Body of pancreas (tissue), 4 donors: ENCODE results near the gene S100B. TPM values are rescaled to one million over a fixed set of nuclear protein-coding genes. Genes with fewer than 3 reads are reported as not detected.

Source experiments
- ATAC-seq: fragments of 150-250 bp; one replicate; pipeline ENCODE4 v1.9.1; 2016
- DNase-seq, 4 donors: peaks; one replicate each; pipeline ENCODE4 v3.0.0-alpha.2; 2019
- H3K27ac ChIP-seq, 4 donors: fragments of 200-600 bp; sonication (generic); 1 replicate in 3 of 4; 2 replicates in 1 of 4; pipeline versions ENCODE4 v1.5.1 to v1.6.1; 2016 to 2019; ENCODE audit warnings: mild to moderate bottlenecking in 1 of 4, mixed read lengths in 1 of 4, moderate library complexity in 1 of 4
- H3K27me3 ChIP-seq, 2 donors: fragments of 200-600 bp; sonication (generic); one replicate each; pipeline ENCODE4 v1.6.0; 2016; ENCODE audit warnings: mild to moderate bottlenecking in 1 of 2
- H3K36me3 ChIP-seq, 2 donors: fragments of 200-600 bp; sonication (generic); replicated peaks in 1 of 2; 2 replicates each; pipeline ENCODE4 v1.5.1; 2016; ENCODE audit warnings: low read depth in 2 of 2; ENCODE audit not compliant: insufficient read depth in 1 of 2
- H3K4me1 ChIP-seq: fragments of 200-600 bp; sonication (generic); one replicate; pipeline ENCODE4 v1.6.0; 2016
- H3K4me3 ChIP-seq, 2 donors: fragments of 200-600 bp; sonication (generic); 1 replicate in 1 of 2; 2 replicates in 1 of 2; pipeline ENCODE4 v1.5.1; 2016 to 2019
- H3K9me3 ChIP-seq, 3 donors: fragments of 200-600 bp; sonication (generic); 1 replicate in 2 of 3; 2 replicates in 1 of 3; pipeline ENCODE4 v1.5.1; 2016
- CTCF ChIP-seq, 7 experiments: fragments of 450-650 bp in 4 of 7; fragments of 200-600 bp in 3 of 7; sonication (generic) in 3 of 7; IDR thresholded peaks; one replicate each; pipeline ENCODE4 v1.5.1; 2016 to 2019; ENCODE audit warnings: antibody characterized with exemption in 7 of 7
- POLR2A ChIP-seq, 3 donors: fragments of 450-650 bp; IDR thresholded peaks; one replicate each; pipeline ENCODE4 v1.6.1; 2016; ENCODE audit warnings: antibody characterized with exemption in 3 of 3, mild to moderate bottlenecking in 2 of 3
- WGBS, 2 donors: methylation state at CpG; one replicate each; pipeline ENCODE4 v1.1.5; 2017; 5-methylcytosine and 5-hydroxymethylcytosine counted together
- intact Hi-C: fragments of 100-400 bp; cut with DNase I; formaldehyde crosslinking; loops from one replicate; pipeline ENCODE4 v1.15.1; 2023
- total RNA-seq, 2 donors: library from RNA; depleted of rRNA; stranded (reverse); fragments of >200 nt; gene quantifications; one replicate each; pipeline ENCODE4 v1.1.0, GENCODE V29; 2016

S100B gene
- total RNA-seq, 2 donors from 2014 or later: 2.6 to 33.9 TPM

GRCh38 chr21:46616656-46617055, 11.8 kb upstream of the S100B start:
- no peak overlapping the region for H3K4me3 ChIP-seq
- ATAC-seq: no peak
- peaks cover 7% of the 10 kb centered on the region for H3K4me1 ChIP-seq
- no peak for TF ChIP-seq CTCF (IDR thresholded peaks at IDR 0.05)
- no peak for TF ChIP-seq POLR2A (IDR thresholded peaks at IDR 0.05)
- H3K36me3 ChIP-seq: no peaks in the 10 kb centered on the region
- 95 to 100% methylated on average over 1 of the region's 1 CpG for WGBS, 2 donors
- no peaks in the 10 kb centered on the region for H3K9me3 ChIP-seq
- H3K27me3 ChIP-seq: no peaks in the 10 kb centered on the region
- H3K27ac ChIP-seq: no peak overlapping the region
- intact Hi-C loops: no loop called here
- no peak for DNase-seq

GRCh38 chr21:46616050-46616449, 11.2 kb upstream of the S100B start:
- Histone ChIP-seq H3K36me3 (no peaks in the 10 kb centered on the region), H3K9me3 (no peaks in the 10 kb centered on the region), H3K4me1 (peaks cover under 1% of the 10 kb centered on the region), H3K27me3 (no peaks in the 10 kb centered on the region), H3K27ac (no peak overlapping the region), H3K4me3 (no peak overlapping the region)
- 89 to 97% methylated on average over 2 of the region's 2 CpGs for WGBS, 2 donors
- ATAC-seq (no peak), DNase-seq (no peak)
- intact Hi-C loops: no loop called here
- TF ChIP-seq CTCF (IDR thresholded peaks at IDR 0.05) (no peak), POLR2A (IDR thresholded peaks at IDR 0.05) (no peak)

- Histone ChIP-seq H3K4me3 (no peak overlapping the region), H3K27me3 (no peaks in the 10 kb centered on the region), H3K27ac (no peak overlapping the region), H3K36me3 (no peaks in the 10 kb centered on the region), H3K9me3 (peaks cover 0 to 7% (median 0%) of the 10 kb centered on the region in 3 donors), H3K4me1 (no peaks in the 10 kb centered on the region)
- TF ChIP-seq POLR2A (IDR thresholded peaks at IDR 0.05): no peak
- no peak for TF ChIP-seq CTCF (IDR thresholded peaks at IDR 0.05)
- DNase-seq (no peak), ATAC-seq (no peak)
- WGBS, 2 donors: 33 to 37% methylated on average over 6 of the region's 6 CpGs
- intact Hi-C loops: no loop called here
These were observed 8.5 kb upstream of the S100B start for GRCh38 chr21:46613391-46613790.

GRCh38 chr21:46610018-46610701, 5.3 kb upstream of the S100B start:
- WGBS, 2 donors: 77 to 86% methylated on average over 6 of the region's 6 CpGs
- no peak for ATAC-seq

More at GRCh38 chr21:46610018-46610701, 5.3 kb upstream of the S100B start:
- Histone ChIP-seq H3K4me3 (no peak overlapping the region), H3K9me3 (peaks cover 0 to 7% (median 0%) of the 10 kb centered on the region in 3 donors), H3K27ac (no peak overlapping the region), H3K4me1 (no peaks in the 10 kb centered on the region), H3K36me3 (no peaks in the 10 kb centered on the region), H3K27me3 (no peaks in the 10 kb centered on the region)
- DNase-seq: no peak
- intact Hi-C loops: no loop called here
- TF ChIP-seq CTCF (IDR thresholded peaks at IDR 0.05): no peak
- TF ChIP-seq POLR2A (IDR thresholded peaks at IDR 0.05): no peak
